ENCODE measurements around the gene LDLRAD3. TPM values are rescaled to one million over a fixed set of nuclear protein-coding genes. Genes with fewer than 3 reads are reported as not detected.
"Not testable (repeated sequence)": the region's sequence is repeated elsewhere in the genome, so short reads cannot be mapped to it uniquely, and the experiment has no call there.

LDLRAD3 gene
- total RNA-seq, 2 experiments from 2014 or later, result 0.21 to 0.27 TPM

DNA sequence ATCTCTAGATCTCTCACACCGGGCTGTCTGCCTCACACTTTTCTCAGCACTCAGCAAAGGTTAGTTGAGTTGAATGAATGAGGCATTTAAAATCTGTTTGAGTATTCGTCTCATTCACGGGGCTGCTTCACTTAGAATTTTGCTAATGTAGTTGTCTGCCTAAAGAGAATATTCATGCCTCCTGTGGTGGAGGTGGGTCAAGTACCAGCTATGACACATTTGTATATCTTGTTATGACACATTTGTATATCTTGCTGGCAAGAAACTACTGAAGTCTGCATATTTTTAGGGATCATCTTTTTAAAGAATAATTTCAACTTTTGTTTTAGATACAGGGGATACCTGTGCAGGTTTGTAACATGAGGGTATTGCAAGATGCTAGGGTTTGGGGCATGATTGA lies 43.1 kb downstream of the LDLRAD3 start:
- POLR2A ChIA-PET, result no interaction called here
- CTCF ChIA-PET, result no interaction called here

DNA sequence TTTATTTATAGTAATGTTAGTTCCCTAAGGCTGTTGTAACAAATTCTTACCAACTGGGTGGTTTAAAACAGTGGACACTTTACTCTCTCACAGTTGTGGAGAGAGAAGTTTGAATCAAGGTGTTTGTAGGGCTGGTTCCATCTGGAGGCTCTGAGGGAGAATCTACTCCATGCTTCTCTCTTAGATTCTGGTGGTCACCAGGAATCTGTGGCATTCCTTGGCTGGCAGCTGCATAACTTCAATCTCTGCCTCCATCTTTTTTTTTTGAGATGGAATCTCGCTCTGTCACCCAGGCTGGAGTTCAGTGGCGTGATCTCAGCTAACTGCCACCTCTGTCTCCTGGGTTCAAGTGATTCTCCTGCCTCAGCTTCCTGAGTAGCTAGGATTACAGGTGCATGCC lies 46.3 kb downstream of the LDLRAD3 start:
- CTCF ChIA-PET, result no interaction called here
- POLR2A ChIA-PET, result no interaction called here

DNA sequence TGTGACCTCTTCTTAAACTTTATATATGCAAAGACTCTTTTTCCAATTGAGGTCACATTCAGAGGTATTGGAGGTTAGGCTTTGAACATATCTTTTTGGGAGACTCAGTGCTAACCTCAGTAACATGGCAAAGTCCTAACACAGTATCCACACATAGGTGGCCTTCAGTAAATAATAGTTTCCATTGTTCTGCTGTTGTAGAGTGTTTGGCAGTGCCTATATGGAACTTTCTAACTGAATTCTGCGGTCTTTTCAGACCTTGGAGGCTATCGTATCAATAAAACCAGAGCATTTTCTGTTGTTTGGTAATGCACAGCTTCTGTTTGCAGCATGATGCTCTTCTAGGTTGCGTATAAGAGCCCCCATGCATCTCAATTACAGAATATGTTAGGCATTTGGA lies 47.0 kb downstream of the LDLRAD3 start:
- POLR2A ChIA-PET, result no interaction called here
- CTCF ChIA-PET, result no interaction called here

DNA sequence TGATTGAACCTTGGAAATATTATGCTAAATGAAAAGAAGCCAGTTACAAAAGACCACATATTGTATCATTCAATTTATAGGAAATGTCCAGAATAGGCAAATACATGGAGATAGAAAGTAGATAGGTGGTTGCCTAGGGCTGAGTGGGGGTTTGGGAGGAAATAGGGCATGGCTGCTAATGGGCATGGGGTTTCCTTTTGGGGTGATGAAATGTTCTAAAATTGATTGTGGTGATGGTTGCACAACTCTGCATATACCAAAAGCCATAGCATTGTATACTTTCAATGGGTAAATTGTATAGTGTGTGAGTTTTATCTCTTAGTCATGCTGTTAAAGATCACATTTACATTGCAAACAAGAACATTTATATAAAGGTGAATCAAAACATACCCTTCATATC lies 48.7 kb downstream of the LDLRAD3 start:
- ChIA-PET POLR2A (no interaction called here), CTCF (no interaction called here)

DNA sequence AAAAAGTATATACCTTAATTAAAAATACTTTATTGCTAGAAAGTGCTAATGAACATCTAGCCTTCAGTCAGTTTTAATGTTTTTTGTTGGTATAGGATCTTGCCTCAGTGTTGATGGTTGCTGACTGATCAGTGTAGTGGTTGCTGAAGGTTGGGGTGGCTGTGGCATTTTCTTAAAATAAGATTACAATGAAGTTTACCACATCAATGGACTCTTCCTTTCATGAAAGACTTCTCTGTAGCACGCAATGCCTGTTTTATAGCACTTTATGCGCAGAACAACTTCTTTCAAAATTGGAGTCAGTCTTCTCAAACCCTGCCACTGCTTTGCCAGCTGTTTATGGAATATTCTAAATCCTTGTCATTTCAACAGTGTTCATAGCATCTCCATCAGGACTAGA lies 50.6 kb downstream of the LDLRAD3 start:
- ChIA-PET POLR2A (no interaction called here), CTCF (no interaction called here)

DNA sequence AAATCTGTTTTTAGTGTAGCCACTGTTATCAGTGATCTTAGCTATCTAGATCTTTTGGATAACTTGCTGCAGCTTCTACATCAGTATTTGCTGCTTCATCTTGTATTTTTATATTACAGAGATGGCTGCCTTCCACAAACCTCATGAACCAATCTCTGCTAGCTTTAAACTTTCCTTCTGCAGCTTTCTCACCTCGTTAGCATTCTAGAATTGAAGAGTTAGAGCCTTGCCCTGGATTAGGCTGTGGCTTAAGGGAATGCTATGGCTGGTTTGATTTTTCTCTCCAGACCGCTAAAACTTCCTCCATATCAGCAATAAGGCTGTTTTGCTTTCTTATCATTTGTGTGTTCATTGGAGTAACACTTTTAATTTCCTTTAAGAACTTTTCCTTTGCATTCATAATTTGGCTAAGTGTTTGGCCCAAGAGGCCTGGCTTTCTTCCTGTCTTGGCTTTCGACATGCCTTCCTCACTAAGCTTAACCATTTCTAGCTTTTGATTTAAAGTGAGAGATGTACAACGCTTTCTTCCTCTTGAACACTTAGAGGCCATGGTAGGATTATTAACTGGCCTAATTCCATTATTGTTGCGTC lies 51.9 kb downstream of the LDLRAD3 start:
- CTCF ChIA-PET, result no interaction called here
- POLR2A ChIA-PET, result no interaction called here

DNA sequence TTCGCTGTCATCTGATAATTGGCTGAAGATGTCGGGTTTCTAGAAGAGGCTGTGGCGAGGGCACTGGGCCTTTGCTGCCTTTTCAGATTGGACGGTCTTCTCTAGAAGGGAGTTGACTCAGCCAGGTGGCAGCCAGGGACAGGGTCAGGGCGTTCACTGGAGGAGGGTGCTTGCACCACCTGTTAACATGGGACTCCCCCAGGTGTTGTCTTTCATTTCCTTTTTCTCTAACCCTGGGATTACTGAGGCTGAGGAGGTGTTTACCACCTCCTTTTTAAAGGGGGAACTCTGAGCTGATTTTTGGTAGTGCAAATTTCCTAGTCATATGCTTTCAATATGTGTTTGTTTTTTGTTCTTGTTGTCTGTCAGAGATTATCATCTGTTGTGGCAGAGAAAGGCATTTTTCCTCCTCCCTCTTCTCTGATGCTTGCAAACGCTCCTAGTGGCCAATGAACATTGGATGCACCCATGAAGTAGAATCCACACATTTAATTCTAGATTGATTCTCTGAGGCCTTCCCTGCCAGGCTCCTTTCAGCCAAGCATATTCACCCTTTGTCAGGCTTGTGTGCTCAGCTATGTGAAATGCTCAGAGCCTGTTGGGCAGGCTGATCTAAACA lies 54.1 kb downstream of the LDLRAD3 start:
- POLR2A ChIA-PET, result no interaction called here
- CTCF ChIA-PET, result no interaction called here

DNA sequence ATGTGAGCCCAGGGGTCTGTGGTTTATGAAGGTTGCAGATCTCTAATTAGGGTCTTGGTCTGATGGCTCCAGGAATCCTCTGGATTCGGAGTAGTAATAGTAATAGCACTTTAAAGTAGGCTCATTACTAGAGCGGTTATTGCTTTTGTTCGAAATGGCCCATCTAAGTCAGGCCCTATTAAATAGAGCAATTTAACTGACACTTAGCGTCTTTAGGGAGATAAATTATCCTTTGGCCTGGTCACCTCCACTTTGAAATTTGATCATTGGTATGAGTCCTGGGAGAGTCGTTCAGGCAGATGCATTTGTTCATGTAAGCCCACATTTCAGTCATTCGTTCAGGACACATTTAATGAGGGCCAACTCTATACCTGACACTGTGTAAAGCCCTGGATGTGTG lies 54.8 kb downstream of the LDLRAD3 start:
- POLR2A ChIA-PET, result no interaction called here
- CTCF ChIA-PET, result no interaction called here

DNA sequence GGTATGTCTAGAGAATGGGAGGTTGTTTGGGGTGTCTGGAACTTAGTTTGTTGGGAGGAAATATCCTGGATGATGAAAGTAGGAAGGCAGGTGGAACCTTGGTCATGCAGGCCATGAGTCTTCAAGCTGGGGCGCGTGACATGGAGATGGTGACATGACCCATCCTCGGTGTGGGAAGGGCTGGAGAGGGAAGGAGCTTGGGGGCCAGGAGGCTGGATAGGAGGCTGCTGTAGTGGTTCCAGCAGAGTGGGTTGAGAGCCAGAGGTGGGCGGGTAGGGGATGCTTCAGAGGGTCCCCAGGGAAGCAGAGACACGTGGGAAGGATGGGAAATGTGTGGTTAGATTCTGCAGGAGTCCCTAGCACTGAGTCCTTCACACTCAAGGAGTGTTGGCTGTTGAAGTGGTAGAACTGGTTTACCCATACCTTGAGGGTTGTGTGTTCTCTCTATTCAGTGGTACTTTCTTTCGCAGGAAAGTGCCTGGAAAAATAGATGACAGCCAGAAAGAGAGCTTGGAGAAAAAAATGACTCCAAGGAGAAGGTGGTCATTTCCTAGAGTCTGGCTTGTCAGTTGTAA lies 56.8 kb downstream of the LDLRAD3 start:
- ChIA-PET CTCF (no interaction called here), POLR2A (no interaction called here)

DNA sequence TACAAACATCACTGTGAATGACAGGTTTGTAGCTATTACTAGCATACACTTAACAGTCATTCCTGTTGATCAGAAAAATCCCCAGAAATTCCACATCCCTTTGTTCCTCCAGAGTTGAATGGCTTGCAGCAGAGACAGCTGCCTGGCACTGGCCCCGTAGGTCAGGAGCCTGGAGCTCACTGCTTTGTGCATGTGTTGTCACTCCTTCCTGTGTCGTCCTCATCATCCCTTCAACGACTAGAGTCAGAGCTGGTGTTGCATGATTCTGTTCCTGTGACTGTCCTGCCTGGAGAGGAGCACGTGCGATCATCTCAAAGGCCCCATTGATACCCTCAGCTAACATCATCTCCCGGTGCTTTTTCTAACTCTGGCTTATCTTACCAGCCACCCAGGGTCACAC lies 58.3 kb downstream of the LDLRAD3 start:
- ChIA-PET POLR2A (no interaction called here), CTCF (no interaction called here)

DNA sequence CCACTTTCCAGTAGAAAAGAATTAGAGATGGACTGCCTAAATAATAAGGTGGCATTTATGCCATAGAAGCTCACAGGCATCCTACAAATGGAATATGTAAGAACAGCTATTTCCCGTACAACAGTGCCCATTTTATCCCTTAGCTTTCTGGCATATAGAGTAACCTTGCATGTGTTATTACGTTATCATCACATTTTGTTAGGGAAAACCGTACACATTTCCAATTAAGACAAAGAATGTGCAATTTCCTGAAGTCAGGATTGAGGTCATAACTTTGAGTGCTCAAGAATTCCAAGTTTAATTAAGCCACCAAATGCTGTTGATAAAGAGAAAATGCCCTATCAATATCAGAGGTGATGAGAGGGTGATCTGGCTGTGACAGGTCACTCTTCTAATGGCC lies 58.9 kb downstream of the LDLRAD3 start:
- ChIA-PET CTCF (no interaction called here), POLR2A (no interaction called here)

DNA sequence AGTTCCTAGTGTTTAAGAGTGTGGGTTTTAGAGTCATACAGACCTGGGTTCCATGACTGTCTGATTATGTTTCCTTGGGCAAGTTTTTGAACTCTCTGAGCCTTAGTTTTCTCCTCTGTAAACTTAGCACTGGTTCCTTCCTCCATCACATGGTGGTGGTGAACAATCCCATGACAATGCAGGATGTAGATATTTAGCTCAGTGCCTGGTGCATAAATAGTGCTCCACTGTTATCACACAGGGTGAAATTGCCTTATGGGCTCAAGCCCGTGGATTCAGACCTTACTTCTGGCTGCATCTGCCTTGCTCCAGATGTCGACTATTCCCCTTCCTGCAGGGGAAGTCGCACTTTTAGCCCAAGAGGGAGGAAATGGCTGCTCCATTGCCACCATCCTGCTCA lies 62.7 kb downstream of the LDLRAD3 start:
- ChIA-PET POLR2A (no interaction called here), CTCF (no interaction called here)

DNA sequence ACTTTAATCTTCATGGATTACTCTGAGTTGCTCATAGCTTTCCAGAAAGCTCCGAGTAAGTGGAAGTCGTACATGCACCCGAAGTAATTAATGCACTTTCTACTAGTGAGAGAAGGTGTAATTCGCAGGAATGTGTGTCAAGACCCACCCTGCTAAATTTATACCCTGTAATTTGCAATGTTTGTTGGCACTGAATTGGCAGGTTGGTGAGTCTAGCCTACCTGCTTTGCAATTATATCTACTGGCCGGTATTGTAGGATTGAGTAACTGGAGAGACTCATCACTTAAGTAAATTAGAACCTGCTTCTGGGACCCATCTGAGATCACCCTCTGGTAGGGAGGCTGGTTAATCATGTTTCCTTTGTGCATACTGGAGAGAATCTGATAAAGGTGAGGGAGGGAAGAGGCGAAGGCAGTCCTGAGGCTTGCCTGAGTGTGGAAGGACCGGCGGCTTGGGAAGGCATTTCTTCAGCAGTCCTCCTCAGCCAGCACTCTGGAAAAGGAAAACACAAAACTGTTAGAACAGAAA lies 63.3 kb downstream of the LDLRAD3 start:
- CTCF ChIA-PET, result no interaction called here
- POLR2A ChIA-PET, result no interaction called here

DNA sequence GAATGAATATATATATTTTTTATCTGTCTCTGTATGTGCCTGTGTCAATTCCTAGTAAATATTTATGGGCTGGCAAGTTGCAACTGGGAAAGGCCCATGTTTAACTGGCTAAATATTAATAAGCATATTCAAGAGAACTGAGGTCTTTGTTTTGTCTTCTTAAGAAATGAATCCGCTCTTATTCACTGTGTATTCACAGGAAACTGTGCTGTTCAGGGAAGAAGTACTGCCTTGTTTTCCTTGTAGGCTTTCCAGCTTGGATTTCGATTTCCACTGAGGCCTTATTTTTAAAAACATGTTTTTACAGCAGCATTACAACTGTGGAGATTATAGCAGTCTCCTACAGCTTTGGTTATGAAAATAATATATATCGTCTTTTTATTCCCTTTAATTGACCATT lies 64.7 kb downstream of the LDLRAD3 start:
- POLR2A ChIA-PET, result no interaction called here
- CTCF ChIA-PET, result no interaction called here

DNA sequence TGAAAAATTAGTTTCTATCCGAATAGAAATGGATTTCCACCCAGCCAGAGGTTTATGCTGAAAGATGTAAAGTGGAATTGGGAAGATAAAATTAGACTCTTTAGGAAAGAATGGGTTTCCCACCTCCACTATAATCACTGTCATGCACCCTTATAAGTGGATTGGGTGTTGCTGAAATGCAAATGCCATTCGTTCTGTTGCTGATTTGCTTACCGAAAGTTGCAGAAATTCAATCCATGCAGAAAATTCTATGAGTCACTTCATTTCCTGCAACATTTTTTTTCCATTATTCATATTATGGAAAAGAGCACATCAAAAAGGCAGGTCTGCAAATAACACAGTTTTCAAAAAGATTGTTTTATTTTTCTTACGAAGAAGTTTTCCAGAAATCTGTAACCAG lies 65.6 kb downstream of the LDLRAD3 start:
- POLR2A ChIA-PET, result no interaction called here

DNA sequence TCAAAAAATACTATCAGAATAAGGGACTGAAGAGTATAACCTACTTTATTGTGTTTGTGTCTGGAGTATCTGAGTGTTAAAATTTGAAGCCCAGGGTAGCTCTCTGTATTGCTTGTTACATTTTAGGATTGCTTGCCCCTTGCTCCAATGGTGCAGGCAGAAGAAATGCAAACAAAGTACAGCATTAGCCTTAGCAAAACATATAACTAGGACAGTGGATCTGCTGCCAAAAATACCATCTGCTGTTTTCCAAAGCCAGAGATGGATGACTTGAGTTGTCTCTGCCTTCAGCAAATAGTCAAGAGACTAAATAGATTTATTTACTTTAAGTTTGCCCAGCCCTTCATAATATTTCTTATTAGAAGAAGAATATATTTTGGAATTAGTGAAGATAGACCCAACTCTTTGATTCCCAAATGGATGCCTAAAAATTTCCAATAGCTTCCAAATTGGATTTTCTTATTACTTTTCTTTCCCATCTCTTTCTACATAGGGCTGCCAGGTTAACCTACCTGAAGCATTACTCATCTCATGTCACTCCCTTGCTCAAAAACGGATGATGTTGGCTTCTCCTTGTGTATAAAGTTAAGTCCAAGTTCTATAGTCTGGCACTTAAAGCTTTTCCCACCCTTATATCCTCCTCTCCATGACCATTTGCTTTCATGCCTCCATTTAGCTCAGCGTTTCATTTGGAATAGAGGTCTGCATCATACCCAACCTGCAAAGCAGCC lies 66.3 kb downstream of the LDLRAD3 start:
- CTCF ChIA-PET, result interaction anchor here (0.5 kb wide), 1 partner anchor 29 kb away, joined by 3 read pairs; no protein-coding TSS in a partner anchor
- POLR2A ChIA-PET, result no interaction called here

More for the DNA sequence above, 65.6 kb downstream of the LDLRAD3 start:
- CTCF ChIA-PET, result no interaction called here

DNA sequence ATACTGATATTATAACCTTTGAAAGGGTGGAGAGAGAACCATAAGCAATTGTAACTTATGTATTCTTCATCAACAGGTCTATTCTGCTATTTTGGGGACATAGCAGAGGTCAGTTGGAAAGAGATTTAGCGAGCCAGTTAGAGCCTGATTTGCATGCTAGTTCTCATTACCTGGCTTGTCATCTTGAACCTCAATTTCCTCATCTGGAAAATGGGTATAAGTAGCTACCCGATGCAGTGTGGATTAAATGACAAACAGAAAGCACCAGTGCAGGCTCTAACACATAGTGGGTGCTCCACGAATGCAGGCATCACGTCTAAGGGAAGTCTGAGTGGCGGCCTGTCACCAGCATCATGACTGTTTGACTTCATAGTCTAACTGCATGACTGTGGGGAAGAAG lies 67.7 kb downstream of the LDLRAD3 start:
- ChIA-PET POLR2A (no interaction called here), CTCF (no interaction called here)

DNA sequence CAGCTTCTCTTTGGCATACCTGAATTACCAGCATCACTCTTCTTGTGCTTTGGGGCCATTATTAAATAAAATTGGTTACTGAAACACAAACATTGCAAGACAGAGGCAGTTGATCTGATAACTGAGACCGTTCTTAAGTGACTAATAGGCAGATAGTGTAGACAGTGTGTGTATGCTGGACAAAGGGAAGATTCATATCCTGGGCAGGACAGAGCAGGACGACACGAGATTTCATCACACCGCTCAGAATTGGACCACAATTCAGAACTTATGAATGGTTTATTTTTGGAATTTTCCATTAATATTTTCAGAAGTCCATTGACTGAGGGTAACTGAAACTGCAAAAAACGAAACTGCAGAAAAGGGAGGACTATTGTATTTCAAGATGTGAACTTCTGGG lies 68.6 kb downstream of the LDLRAD3 start:
- ChIA-PET POLR2A (no interaction called here), CTCF (no interaction called here)

DNA sequence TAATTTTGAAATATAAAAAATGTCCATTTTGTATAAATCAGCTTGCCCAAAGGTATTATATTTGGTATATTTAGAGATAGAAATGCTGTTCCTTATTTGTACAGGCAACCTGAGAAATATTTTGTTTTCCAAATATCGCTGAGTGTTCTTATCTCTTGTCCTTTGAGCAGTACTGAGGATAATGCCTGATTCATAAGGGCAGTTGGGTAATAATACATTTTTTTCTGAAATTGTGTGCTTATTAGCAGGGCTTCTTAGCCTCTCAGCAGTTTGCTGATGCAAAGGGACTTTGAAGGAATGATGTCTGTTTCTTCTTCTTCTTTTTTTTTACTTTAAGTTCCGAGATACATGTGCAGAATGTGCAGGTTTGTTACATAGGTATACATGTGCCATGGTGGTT lies 69.1 kb downstream of the LDLRAD3 start:
- ChIA-PET POLR2A (no interaction called here), CTCF (no interaction called here)

DNA sequence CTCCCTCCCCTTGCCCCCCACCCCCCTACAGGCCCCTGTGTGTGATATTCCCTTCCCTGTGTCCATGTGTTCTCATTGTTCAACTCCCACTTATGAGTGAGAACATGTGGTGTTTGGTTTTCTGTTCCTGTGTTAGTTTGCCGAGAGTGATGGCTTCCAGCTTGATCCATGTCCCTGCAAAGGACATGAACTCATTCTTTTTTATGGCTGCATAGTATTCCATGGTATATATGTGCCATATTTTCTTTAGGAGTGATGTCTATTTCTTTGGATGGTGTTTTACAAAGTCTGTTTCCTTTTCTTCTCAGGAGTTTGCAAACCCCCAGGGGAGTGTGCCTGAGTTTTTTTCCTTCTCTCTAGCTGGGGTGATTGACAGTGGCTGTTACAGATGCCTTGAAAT lies 69.6 kb downstream of the LDLRAD3 start:
- CTCF ChIA-PET, POLR2A ChIA-PET: not testable (repeated sequence)
